Erythroblast (primary cell): ENCODE results near the gene ASB1.
A peak's percentile ranks its signal among the peaks of the same experiment; 100 is the strongest.

Experiments
- DNase-seq, 2 experiments: peaks; one replicate each; lab custom pipeline; 2025; lab: John Stamatoyannopoulos, UW
- GATA1 ChIP-seq: IDR thresholded peaks from 2 replicates; pipeline ENCODE4 v1.6.1; 2011; ENCODE audit warnings: low read depth, mild to moderate bottlenecking, control low read depth, low read length, moderate library complexity
- POLR2A ChIP-seq: IDR thresholded peaks from 2 replicates; pipeline ENCODE4 v1.6.1; 2011; ENCODE audit warnings: mild to moderate bottlenecking, low read length

Gene ASB1

DNA sequence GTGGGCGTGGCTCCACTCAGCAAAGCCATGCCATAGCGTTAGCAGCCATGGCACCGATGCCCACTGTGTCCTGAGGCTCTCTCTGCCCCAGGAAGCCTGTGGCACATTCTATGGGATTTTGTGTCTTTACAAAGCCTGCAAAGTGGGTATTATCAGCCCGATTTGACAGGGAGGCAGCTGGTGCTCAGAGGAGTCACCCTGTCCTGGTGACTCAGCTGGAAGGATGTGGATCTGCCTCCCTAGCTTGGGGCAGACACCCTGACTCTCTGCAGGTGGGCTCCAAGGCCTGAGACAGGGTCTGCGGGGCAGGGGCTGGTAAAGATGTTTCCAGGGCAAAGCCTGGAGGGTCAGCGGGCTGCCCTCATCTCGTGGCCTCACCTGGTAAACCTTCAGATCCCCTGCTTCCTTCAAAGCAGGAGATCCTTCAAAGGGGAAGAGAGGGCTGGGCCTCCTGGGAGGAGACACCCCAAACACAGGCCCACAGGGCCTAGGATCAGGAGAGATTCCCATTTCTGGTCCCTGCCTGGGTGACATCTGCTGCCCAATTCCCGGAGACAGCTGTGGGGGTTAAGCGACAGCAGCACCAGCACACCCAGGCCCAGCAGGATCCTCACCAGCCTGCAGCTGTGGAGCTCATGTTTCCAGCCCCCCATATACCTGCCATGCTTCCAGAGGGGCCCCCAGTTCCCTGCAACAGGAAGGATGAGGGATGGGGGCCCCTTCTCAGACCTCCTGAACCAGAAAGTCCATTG lies 3.0 kb upstream of the ASB1 start:
- peak; percentile 48 to 73 for DNase-seq
- TF ChIP-seq GATA1 (no peak), POLR2A (no peak)

DNA sequence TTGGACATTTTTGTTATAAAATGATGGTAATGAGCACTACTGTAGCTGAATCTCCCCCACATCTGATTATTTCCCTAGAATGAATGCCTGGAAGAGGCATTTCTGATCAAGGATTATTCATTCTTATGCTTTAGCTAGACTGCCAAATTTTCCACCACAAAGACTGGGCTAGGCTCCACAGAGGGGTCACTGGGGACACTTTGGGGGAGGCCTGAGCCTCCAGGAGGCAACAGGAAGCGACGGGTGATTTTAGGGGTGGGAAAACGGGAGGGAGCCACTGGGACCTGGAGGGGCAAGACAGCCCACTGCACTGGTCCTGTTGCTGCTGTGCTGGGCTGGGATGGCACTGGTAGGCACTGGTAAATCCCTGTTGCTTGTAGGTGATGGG lies 2.4 kb upstream of the ASB1 start:
- no peak for DNase-seq
- TF ChIP-seq GATA1: no peak
- no peak for TF ChIP-seq POLR2A

DNA sequence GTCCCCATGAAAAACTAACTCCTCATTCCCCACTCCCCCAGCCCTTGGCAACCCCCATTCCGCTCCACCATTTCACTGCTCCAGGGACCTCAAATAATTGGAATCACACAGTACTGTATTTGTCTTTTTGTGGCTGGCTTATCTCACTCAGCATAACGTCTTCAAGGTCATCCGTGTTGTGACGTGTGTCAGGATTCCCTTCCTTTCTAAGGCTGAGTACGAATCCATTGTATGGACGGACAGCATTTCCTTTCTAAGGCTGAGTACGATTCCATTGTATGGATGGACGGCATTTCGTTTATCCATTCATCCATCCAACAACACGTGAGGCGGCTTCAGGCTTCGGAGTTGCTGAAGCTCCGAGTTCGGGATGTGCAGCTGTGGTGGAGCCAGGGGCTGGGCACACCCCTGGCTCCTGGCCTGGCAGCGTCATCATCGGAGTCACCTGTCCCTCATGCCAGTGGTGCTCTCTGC lies 1.2 kb upstream of the ASB1 start:
- TF ChIP-seq GATA1 (no peak), POLR2A (no peak)
- DNase-seq: no peak

DNA sequence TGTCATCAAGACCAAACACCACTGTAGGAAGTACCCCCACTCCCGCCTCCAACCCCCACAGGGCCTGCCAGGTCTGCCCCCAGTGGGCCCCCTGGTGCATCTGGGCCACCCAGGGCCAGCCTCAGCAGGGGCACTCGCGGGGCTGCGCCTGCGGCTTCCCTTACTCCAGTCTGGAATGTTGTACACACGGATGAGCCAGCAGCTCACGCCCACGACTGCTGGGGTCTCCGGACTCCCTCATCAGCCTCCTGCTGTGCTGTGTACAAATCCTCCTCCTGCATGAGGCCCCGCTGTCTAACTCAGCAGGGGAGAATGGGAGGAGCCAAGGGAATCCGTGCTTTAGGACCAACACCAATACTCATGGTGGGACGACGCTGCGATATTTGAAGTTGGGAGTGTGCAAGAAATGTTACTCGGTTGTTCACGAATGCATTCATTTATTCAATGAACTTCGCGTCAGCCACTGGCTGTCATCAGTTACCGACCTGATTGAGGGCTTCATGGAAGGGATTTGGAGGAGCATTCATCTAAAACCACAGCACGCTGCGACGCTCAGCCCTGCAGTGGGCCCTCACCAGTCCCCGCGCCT lies 654 bp upstream of the ASB1 start:
- DNase-seq: no peak

DNA sequence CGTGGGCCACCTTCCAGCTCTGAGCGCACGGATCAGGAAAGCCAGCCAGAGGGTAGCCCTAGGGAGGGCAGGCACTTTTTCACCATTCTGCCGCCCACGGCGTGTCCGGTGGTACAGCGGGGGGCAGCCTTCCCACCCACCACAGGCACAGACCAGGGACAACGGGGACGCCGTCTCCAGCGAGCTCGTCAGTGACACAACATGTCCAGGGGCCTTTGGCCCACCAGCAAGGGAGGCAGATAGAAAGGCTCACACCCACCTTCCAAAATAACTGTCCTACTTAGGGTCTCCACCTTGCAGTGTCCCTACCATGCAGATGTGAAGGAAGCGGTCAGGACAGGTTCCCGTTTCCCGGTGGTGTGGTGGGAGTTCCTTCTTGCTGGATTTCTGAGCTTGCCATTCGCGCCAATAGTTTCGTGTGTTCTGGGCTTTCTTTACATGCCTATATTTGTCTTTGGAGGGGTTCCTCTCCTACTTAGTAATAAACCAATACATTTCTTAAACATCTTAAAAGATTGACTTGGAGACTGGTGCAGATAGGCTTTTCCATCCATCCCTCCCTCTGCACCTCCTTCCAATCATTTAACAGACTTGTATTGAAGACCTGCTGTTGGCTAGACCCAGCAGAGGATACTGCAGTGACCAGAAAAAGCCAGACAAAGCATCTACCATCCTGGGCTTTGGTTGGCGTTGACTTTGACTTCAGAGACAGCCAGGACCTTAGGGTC lies 872 bp downstream of the ASB1 start:
- TF ChIP-seq GATA1 (no peak), POLR2A (no peak)
- DNase-seq: no peak

More for the DNA sequence above, 654 bp upstream of the ASB1 start:
- TF ChIP-seq POLR2A: no peak
- TF ChIP-seq GATA1: no peak

DNA sequence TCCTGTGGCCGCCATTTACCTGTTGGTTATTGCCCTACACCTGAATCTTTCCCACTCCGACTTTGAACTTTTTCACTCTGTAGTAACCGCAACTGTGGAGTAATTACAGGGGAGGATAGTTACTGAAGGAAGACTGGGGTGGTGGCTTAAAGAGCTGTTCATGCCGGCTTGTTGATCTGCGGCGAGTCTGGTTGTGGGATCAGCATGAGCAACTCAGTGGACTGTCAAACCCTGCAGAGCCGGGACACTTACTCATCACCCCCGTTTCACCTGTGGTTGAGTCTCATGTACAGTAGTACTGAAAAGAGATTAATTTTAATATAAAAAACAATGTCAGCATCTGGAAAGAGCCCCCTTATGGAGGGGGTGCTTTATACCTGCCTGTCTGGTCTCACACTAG lies 2.1 kb downstream of the ASB1 start:
- DNase-seq: no peak
- no peak for TF ChIP-seq POLR2A
- TF ChIP-seq GATA1: no peak

DNA sequence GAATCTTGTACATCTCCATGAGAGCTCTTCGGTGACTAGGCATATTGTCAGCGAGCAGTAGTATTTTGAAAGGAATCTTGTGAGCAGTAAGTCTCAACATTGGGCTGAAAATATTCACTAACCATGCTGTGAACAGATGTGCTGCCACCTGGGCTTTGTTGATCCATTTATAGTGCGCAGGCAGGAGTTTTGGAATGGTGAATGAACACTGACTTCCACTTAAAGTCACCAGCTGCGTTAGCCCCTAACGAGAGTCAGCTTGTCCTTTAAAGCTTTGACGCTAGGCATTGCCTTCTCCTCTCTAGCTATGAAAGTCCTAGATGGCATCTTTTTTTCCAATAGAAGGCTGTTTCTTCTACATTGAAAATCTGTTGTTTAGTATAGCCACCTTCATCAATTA lies 4.1 kb downstream of the ASB1 start:
- no peak for DNase-seq
- no peak for TF ChIP-seq GATA1
- no peak for TF ChIP-seq POLR2A

DNA sequence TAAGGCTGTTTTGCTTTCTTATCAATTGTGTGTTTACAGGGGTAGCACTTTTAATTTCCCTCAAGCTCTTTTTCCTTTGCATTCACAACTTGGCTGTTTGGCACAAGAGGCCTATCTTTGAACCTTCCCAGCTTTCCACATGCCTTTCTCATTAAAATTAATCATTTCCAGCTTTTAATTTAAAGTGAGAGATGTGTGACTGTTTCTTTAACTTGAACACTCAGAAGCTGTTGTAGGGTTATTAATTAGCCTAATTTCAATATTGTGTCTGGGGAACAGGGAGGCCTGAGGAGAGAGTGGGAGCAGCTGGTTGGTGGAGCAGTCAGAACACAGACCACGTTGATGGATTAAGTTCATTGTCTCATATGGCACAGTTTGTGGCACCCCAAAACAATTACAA lies 4.7 kb downstream of the ASB1 start:
- DNase-seq: no peak
- no peak for TF ChIP-seq POLR2A
- TF ChIP-seq GATA1: no peak

DNA sequence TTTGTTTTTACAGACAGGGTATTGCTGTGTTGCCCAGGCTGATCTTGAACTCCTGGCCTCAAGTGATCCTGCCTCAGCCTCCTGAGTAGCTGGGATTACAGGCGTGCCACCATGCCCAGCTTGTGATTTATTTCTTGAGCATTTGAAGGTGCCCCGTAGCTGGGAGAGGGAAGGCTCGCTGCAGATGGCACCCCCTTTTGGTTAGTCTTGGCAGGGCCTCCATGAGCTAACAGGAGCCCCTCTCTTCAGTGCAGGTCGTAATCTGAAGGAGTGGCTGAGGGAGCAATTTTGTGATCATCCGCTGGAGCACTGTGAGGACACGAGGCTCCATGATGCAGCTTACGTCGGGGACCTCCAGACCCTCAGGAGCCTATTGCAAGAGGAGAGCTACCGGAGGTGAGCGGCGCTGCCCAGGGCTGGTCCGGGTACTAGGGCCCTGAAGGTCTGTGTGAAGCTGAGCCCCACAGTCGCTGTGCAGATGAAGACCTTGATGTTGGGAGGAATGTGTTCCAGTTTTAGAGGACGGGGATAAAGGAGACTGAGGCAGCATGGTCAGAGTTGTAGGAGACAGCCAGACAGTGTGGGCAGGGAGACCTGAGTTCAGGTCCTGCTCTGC lies 6.7 kb downstream of the ASB1 start:
- DNase-seq: peak in 1 of 2 experiments; percentile 11
- TF ChIP-seq POLR2A (no peak), GATA1 (no peak)

DNA sequence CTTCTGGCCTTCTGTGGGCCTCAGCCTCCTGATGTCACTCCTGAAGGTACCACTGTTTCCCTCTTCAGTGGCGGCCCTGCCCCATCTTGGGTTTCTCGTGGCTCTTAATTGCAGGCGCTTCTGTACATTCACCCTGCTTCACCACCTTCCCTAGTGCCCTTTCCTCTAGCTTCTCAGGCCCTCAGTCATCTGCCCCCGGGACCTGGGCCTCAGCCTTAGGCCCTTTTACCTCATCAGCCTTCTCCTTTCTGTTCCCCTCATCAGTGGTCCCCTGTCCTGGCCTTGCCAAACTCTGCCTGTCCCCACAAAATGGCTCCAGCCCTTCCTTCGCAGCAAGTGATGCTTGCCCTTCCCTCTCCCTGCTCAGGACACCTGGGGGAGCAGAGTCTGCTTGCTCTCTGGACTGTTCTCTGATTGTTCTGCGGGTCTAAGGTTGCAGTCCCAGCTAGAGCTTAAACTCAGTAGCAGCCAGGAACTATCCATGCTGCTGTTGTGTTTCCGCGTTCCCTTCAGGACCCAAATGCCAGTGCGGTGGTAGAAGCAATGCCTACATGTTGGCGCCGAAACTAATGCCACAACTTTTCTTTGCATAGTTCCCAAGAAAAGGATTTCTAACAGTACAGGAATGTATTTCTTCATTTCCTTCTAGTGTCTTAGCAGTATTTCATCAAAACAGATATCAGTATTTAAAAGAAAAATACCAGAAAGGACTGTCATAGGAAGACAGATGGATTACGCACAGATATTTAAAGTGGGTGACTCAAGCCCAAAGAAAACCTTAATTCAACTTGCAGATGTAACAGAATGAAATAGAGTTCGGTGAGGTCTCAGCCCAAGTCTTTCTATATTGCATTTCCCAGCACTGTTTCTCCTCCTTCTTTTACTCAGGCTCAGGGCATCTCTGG lies 7.5 kb downstream of the ASB1 start:
- DNase-seq: no peak
- TF ChIP-seq POLR2A: no peak

DNA sequence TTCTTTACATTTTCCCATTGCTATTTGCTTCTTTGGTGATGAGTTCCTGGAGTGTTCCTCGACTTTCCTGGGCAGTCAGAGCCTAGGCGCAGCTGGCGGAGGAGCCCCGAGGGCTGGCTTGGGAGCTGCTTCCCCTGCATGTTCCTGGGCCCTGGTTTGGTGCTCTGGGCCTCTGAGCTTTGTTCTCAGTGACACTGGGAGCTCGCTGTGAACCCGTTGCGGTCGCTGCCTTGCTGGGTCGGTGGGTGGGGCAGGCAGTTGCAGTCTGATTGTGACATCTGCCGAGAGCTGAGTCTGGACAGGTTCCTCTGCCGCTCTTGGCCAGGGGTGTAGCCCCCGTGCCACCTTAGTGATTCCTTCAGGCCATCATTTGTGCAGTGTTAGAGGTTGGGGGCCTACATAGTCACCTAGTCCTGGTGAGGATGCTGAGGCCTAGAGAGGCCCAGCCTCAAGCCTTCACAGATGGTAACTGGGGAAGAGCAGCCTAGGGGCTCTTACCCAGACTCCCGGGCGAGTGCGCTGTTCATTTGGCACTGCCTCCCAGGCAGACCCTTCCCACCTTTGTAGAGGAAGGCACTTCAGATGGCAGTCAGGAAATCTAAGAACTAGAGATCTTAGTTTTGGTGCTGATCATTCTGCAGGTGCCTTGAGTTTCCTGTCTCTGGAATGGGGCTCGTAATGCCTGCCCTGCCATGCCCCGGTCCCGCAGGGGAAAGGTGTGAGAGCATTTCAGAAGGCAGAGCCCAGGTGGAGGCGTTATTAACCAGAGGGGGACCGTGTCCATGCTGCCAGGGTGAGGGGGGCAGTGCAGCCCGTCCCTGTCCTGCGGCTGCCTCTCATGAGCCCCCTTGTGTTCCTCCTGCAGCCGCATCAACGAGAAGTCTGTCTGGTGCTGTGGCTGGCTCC lies 8.4 kb downstream of the ASB1 start:
- peak in 1 of 2 experiments; percentile 9 for DNase-seq

DNA sequence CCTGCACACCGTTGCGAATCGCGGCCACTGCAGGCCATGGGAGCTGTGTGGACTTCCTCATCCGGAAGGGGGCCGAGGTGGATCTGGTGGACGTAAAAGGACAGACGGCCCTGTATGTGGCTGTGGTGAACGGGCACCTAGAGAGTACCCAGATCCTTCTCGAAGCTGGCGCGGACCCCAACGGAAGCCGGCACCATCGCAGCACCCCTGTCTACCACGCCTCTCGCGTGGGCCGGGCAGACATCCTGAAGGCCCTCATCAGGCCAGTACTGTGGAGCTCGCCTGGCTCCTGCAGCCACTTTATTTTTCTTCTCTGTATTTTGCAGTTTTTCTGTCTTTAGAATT lies 9.0 kb downstream of the ASB1 start:
- TF ChIP-seq POLR2A: no peak
- TF ChIP-seq GATA1: no peak
- no peak for DNase-seq

More for the DNA sequence above, 8.4 kb downstream of the ASB1 start:
- TF ChIP-seq POLR2A (no peak), GATA1 (no peak)
